ENCODE measurements around the gene DAPK1. TPM values are rescaled to one million over a fixed set of nuclear protein-coding genes. Genes with fewer than 3 reads are reported as not detected.

The DAPK1 gene
- total RNA-seq, 1 donor from 2014 or later = 168 TPM

- intact Hi-C loops (cut with DNase I) = loop anchor here (10.0 kb wide), 1 partner anchor 153 kb away; no protein-coding TSS in a partner anchor
- Histone ChIP-seq H3K9me3 (no peaks in the 10 kb centered on the region), H3K36me3 (no peaks in the 10 kb centered on the region), H3K27me3 (no peaks in the 10 kb centered on the region), H3K4me3 (no peak overlapping the region), H3K4me1 (peaks cover 4% of the 10 kb centered on the region), H3K27ac (no peak overlapping the region)
- ATAC-seq = no peak
- DNase-seq = no peak
- TF ChIP-seq CTCF (IDR thresholded peaks at IDR 0.05) = no peak
Measured at GRCh38 chr9:87491523-87491922, 6.1 kb upstream of the DAPK1 start.

GRCh38 chr9:87492642-87493041, 5.0 kb upstream of the DAPK1 start:
- no peak overlapping the region for H3K27ac ChIP-seq
- H3K36me3 ChIP-seq = no peaks in the 10 kb centered on the region
- DNase-seq (no peak), ATAC-seq (no peak)
- no peak overlapping the region for H3K4me3 ChIP-seq
- no peaks in the 10 kb centered on the region for H3K9me3 ChIP-seq
- no peak for TF ChIP-seq CTCF (IDR thresholded peaks at IDR 0.05)
- H3K27me3 ChIP-seq = no peaks in the 10 kb centered on the region
- peaks cover 4% of the 10 kb centered on the region for H3K4me1 ChIP-seq
- intact Hi-C loops (cut with DNase I) = loop anchor here (10.0 kb wide), 1 partner anchor 152 kb away; no protein-coding TSS in a partner anchor

GRCh38 chr9:87494970-87495471, 2.6 kb upstream of the DAPK1 start:
- Histone ChIP-seq H3K4me1 (peaks cover 7% of the 10 kb centered on the region), H3K4me3 (no peak overlapping the region), H3K9me3 (no peaks in the 10 kb centered on the region), H3K36me3 (no peaks in the 10 kb centered on the region), H3K27me3 (no peaks in the 10 kb centered on the region), H3K27ac (no peak overlapping the region)
- intact Hi-C loops (cut with DNase I) = loop anchor here (10.0 kb wide), 1 partner anchor 150 kb away; no protein-coding TSS in a partner anchor
- DNase-seq (no peak), ATAC-seq (peak; percentile 48)
- no peak for TF ChIP-seq CTCF (IDR thresholded peaks at IDR 0.05)

GRCh38 chr9:87497080-87497603, 525 bp upstream of the DAPK1 start:
- intact Hi-C loops (cut with DNase I) = loop anchor here (10.0 kb wide), 1 partner anchor 148 kb away; no protein-coding TSS in a partner anchor
- H3K36me3 ChIP-seq = no peaks in the 10 kb centered on the region

GRCh38 chr9:87498046-87498810, 561 bp downstream of the DAPK1 start:
- DNase-seq (peak; percentile 87), ATAC-seq (peak; percentile 79)
- intact Hi-C loops (cut with DNase I) = loop anchor here (10.0 kb wide), 1 partner anchor 147 kb away; no protein-coding TSS in a partner anchor
- no peaks in the 10 kb centered on the region for H3K36me3 ChIP-seq
- TF ChIP-seq CTCF (IDR thresholded peaks at IDR 0.05) = peak; percentile 38
- H3K9me3 ChIP-seq = no peaks in the 10 kb centered on the region
- H3K27me3 ChIP-seq = no peaks in the 10 kb centered on the region
- peak overlapping the region; percentile 80 for H3K4me3 ChIP-seq
- H3K4me1 ChIP-seq = peaks cover 35% of the 10 kb centered on the region
- H3K27ac ChIP-seq = peak overlapping the region; percentile 94

More at GRCh38 chr9:87497080-87497603, 525 bp upstream of the DAPK1 start:
- Histone ChIP-seq H3K4me3 (peak overlapping the region; percentile 80), H3K4me1 (peaks cover 26% of the 10 kb centered on the region), H3K9me3 (no peaks in the 10 kb centered on the region), H3K27me3 (no peaks in the 10 kb centered on the region), H3K27ac (peak overlapping the region; percentile 94)
- TF ChIP-seq CTCF (IDR thresholded peaks at IDR 0.05) = no peak
- DNase-seq = no peak
- no peak for ATAC-seq

Measured in upper lobe of right lung (tissue), 1 donor.